ENCODE data around the gene GLO1. TPM values are rescaled to one million over a fixed set of nuclear protein-coding genes. Genes with fewer than 3 reads are reported as not detected.

Gene GLO1
- polyA plus RNA-seq, 1 of the 3 experiments (the other 2 are of a cell fraction) = 47.1 TPM

- no peak for TF ChIP-seq FOXJ3 (CRISPR knock-in tag; IDR thresholded peaks at IDR 0.05)
- TF ChIP-seq SMC3 (IDR thresholded peaks at IDR 0.05; ENCODE audit: low read depth, low read length) = no peak
- no peak for TF ChIP-seq TAF1 (IDR thresholded peaks at IDR 0.05; ENCODE audit: borderline replicate concordance, low read depth, low read length)
- TF ChIP-seq, protein P1, sequence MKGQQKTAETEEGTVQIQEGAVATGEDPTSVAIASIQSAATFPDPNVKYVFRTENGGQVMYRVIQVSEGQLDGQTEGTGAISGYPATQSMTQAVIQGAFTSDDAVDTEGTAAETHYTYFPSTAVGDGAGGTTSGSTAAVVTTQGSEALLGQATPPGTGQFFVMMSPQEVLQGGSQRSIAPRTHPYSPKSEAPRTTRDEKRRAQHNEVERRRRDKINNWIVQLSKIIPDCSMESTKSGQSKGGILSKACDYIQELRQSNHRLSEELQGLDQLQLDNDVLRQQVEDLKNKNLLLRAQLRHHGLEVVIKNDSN (IDR thresholded peaks at IDR 0.05; ENCODE audit: borderline replicate concordance, low read depth) = no peak
- no peak for TF ChIP-seq EZH2phosphoT487 (IDR thresholded peaks at IDR 0.05; ENCODE audit: borderline replicate concordance, low read depth)
- no peak for TF ChIP-seq MEF2A (IDR thresholded peaks at IDR 0.05; ENCODE audit: borderline replicate concordance, low read depth)
- no peak for TF ChIP-seq RFX5 (IDR thresholded peaks at IDR 0.05; ENCODE audit: low read length)
- no peak for TF ChIP-seq POLR2AphosphoS5 (IDR thresholded peaks at IDR 0.05; ENCODE audit: low read depth, low read length)
- no peak for TF ChIP-seq TCF12 (IDR thresholded peaks at IDR 0.05)
- no peak for TF ChIP-seq RAD21 (IDR thresholded peaks at IDR 0.05; ENCODE audit: low read length)
- no peak for TF ChIP-seq JUND (IDR thresholded peaks at IDR 0.05)
- no peak for TF ChIP-seq ZBTB33 (IDR thresholded peaks at IDR 0.05; ENCODE audit: borderline replicate concordance, low read depth)
- no peak for TF ChIP-seq REST (IDR thresholded peaks at IDR 0.05; ENCODE audit: low read depth, low read length)
- TF ChIP-seq FOSL2 (IDR thresholded peaks at IDR 0.05; ENCODE audit: borderline replicate concordance, low read depth) = no peak
- Histone ChIP-seq H3K4me3 (ENCODE audit: low read depth in 2 of 2, low read length in 1 of 2) (no peak overlapping the region), H4K20me1 (ENCODE audit: insufficient read depth) (no peaks in the 10 kb centered on the region), H3K27ac (ENCODE audit: low read depth in 2 of 2, low read length in 1 of 2) (no peak overlapping the region), H3K36me3 (replicated peaks in 1 of 2; ENCODE audit: control insufficient read depth in 1 of 2, insufficient read depth in 2 of 2, low read length in 1 of 2) (no peaks in the 10 kb centered on the region), H3K79me2 (ENCODE audit: insufficient read depth) (0 out of 2 replicates have a peak, but pooled peaks cover 5% of the 10 kb centered on the region), H3K27me3 (ENCODE audit: insufficient read depth) (no peaks in the 10 kb centered on the region), H3K9me2 (no peaks in the 10 kb centered on the region), H2AFZ (ENCODE audit: low read depth) (no peak overlapping the region), H3K9ac (no peak overlapping the region), H3K4me2 (no peak overlapping the region), H3K4me1 (ENCODE audit: control insufficient read depth in 1 of 2, insufficient read depth in 2 of 2, low read depth in 1 of 2, low read length in 1 of 2) (no peaks in the 10 kb centered on the region), H3K9me3 (no peaks in the 10 kb centered on the region), H3F3A (replicated peaks; ENCODE audit: insufficient read depth) (no peaks in the 10 kb centered on the region)
- ChIA-PET POLR2A (no interaction called here), CTCF (no interaction called here)
- WGBS (ENCODE audit: low lambda C conversion rate) = 79% methylated on average over 3 of the region's 3 CpGs
- DNase-seq = no peak
Measured at GRCh38 chr6:38646166-38646878, 56.6 kb downstream of the GLO1 start.
